K562 (cell line): Measurements from ENCODE around the gene DUS1L. TPM values are rescaled to one million over a fixed set of nuclear protein-coding genes. Genes with fewer than 3 reads are reported as not detected.

Source experiments
- DACH1 ChIP-seq: fragments of 450-650 bp; IDR thresholded peaks from 2 replicates; pipeline ENCODE4 v1.6.1; 2018; ENCODE audit not compliant: partially characterized antibody
- FOXA1 ChIP-seq: fragments of 450-650 bp; IDR thresholded peaks from 2 replicates; pipeline ENCODE4 v1.6.1; 2016; ENCODE audit warnings: mild to moderate bottlenecking, borderline replicate concordance
- GABPA ChIP-seq: fragments of 200-800 bp; sonication (Bioruptor generic); conservative IDR thresholded peaks from 2 replicates; pipeline ENCODE4 v1.6.1; 2016; ENCODE audit warnings: low read depth, missing genetic modification characterization, missing compliant biosample characterization
- GATAD2B ChIP-seq: fragments of 450-650 bp; IDR thresholded peaks from 2 replicates; pipeline ENCODE4 v1.6.1; 2017; ENCODE audit warnings: mild to moderate bottlenecking, borderline replicate concordance
- KLF6 ChIP-seq: fragments of 250-450 bp; sonication (Bioruptor Pico); IDR thresholded peaks from 2 replicates; pipeline ENCODE4 v1.4.0; 2020; ENCODE audit warnings: mild to moderate bottlenecking, moderate library complexity, borderline replicate concordance
- MEIS2 ChIP-seq: fragments of 450-650 bp; IDR thresholded peaks from 2 replicates; pipeline ENCODE4 v1.6.1; 2014; ENCODE audit warnings: mild to moderate bottlenecking; ENCODE audit not compliant: partially characterized antibody
- NFIC ChIP-seq: fragments of 450-650 bp; IDR thresholded peaks from 2 replicates; pipeline ENCODE4 v1.6.1; 2017; ENCODE audit warnings: mild to moderate bottlenecking, inconsistent platforms
- NFRKB ChIP-seq: fragments of 450-650 bp; IDR thresholded peaks from 2 replicates; pipeline ENCODE4 v1.6.1; 2016; ENCODE audit warnings: low read depth
- NR2C2 ChIP-seq, 2 experiments: fragments of 200-800 bp in 1 of 2; sonication (Bioruptor generic) in 1 of 2; sonication (generic) in 1 of 2; formaldehyde crosslinking in 1 of 2; IDR thresholded peaks; 2 replicates each; pipeline versions ENCODE4 v1.6.1 to v1.8.0; 2016 to 2022; ENCODE audit warnings: mild to moderate bottlenecking in 1 of 2, missing compliant biosample characterization in 1 of 2, missing genetic modification characterization in 1 of 2, missing genetic modification reagents in 1 of 2
- POLR2H ChIP-seq: IDR thresholded peaks from 2 replicates; pipeline ENCODE4 v1.6.1; 2016; ENCODE audit warnings: missing genetic modification characterization, low read depth, mild to moderate bottlenecking, control low read depth, missing compliant biosample characterization, moderate library complexity
- PTTG1 ChIP-seq: fragments of 450-650 bp; IDR thresholded peaks from 2 replicates; pipeline ENCODE4 v1.6.1; 2016; ENCODE audit warnings: low read depth, mild to moderate bottlenecking, missing genetic modification characterization, missing compliant biosample characterization
- RAD21 ChIP-seq, 2 experiments: fragments of 250-450 bp in 1 of 2; fragments of 450-650 bp in 1 of 2; sonication (Bioruptor Pico) in 1 of 2; formaldehyde crosslinking in 1 of 2; IDR thresholded peaks in 1 of 2; conservative IDR thresholded peaks in 1 of 2; 2 replicates each; pipeline versions ENCODE4 v1.4.0 to v1.8.0; 2020 to 2022; ENCODE audit warnings: mild to moderate bottlenecking in 2 of 2, moderate library complexity in 1 of 2
- RBM34 ChIP-seq: fragments of 200-400 bp; formaldehyde crosslinking; IDR thresholded peaks from 2 replicates; pipeline ENCODE4 v1.6.1; 2018; ENCODE audit warnings: low read length, borderline replicate concordance; ENCODE audit not compliant: insufficient read depth
- SIRT6 ChIP-seq: IDR thresholded peaks from one replicate; pipeline ENCODE4 v1.6.1; 2012; ENCODE audit warnings: low read depth, mild to moderate bottlenecking, control low read depth, inconsistent platforms, low read length, moderate library complexity
- SPI1 ChIP-seq: IDR thresholded peaks from 2 replicates; pipeline ENCODE4 v1.6.1; 2011; ENCODE audit warnings: low read depth, low read length, control low read depth, borderline replicate concordance
- SRSF9 ChIP-seq: fragments of 200-400 bp; formaldehyde crosslinking; IDR thresholded peaks from 2 replicates; pipeline ENCODE4 v1.6.1; 2017; ENCODE audit warnings: low read depth, low read length, borderline replicate concordance
- TOE1 ChIP-seq, 2 experiments: fragments of 450-650 bp in 1 of 2; sonication (generic) in 1 of 2; formaldehyde crosslinking in 1 of 2; IDR thresholded peaks; 2 replicates each; pipeline versions ENCODE4 v1.7.1 to v1.8.0; 2016 to 2022; ENCODE audit warnings: borderline replicate concordance in 2 of 2, mild to moderate bottlenecking in 2 of 2, antibody characterized with exemption in 1 of 2, inconsistent platforms in 1 of 2, low read depth in 1 of 2, missing genetic modification reagents in 1 of 2, moderate library complexity in 1 of 2
- ZFX ChIP-seq: sonication (generic); formaldehyde crosslinking; IDR thresholded peaks from 2 replicates; pipeline ENCODE4 v1.8.0; 2022; ENCODE audit warnings: mild to moderate bottlenecking, missing genetic modification reagents, moderate library complexity
- polyA plus RNA-seq, 8 experiments: library from polyadenylated mRNA; depleted of rRNA in 4 of 8; stranded (reverse) in 5 of 8; unstranded in 3 of 8; fragments of >200 nt; fragmentation: Nextera tagmentation in 2 of 8; fragmentation: Illumina TruSeq in 1 of 8; extraction: Ambion mirVana in 2 of 8; extraction: Trizol in 1 of 8; gene quantifications; 2 replicates each; pipeline versions ENCODE4 v1.2.1 to v1.2.3, GENCODE V29; 2011 to 2014; ENCODE audit warnings: inconsistent platforms in 1 of 8, missing spikeins in 1 of 8
- total RNA-seq, 7 experiments: library from RNA; depleted of rRNA in 6 of 7; stranded (reverse); fragments of >200 nt in 6 of 7; fragmentation: Illumina TruSeq in 2 of 7; extraction: Trizol in 2 of 7; gene quantifications; 2 replicates each; pipeline versions ENCODE4 v1.2.1 to v1.2.3, GENCODE V29; 2011 to 2021; ENCODE audit warnings: low replicate concordance in 1 of 7
- TF ChIP-seq, protein P1 (sequence below): fragments of 450-650 bp; IDR thresholded peaks from 2 replicates; pipeline ENCODE4 v1.6.1; 2016
- TF ChIP-seq, protein P2 (sequence below): fragments of 450-650 bp; IDR thresholded peaks from 2 replicates; pipeline ENCODE4 v1.6.1; 2016; ENCODE audit warnings: borderline replicate concordance
- TF ChIP-seq, protein P3 (sequence below): fragments of 200-800 bp; sonication (Bioruptor generic); IDR thresholded peaks from 2 replicates; pipeline ENCODE4 v1.6.1; 2017; ENCODE audit warnings: missing genetic modification characterization, missing compliant biosample characterization
- TF ChIP-seq, protein P4 (sequence below): fragments of 250-450 bp; sonication (Bioruptor Pico); IDR thresholded peaks from 2 replicates; pipeline ENCODE4 v1.8.0; 2021; ENCODE audit warnings: moderate library complexity, mild to moderate bottlenecking, inconsistent platforms

Gene DUS1L
- total and polyA plus RNA-seq, 9 of the 15 experiments (the other 6 are each of a cell fraction or from before 2014, with no cell fraction given), result 7.8 to 210 (median 83.9) TPM

DNA sequence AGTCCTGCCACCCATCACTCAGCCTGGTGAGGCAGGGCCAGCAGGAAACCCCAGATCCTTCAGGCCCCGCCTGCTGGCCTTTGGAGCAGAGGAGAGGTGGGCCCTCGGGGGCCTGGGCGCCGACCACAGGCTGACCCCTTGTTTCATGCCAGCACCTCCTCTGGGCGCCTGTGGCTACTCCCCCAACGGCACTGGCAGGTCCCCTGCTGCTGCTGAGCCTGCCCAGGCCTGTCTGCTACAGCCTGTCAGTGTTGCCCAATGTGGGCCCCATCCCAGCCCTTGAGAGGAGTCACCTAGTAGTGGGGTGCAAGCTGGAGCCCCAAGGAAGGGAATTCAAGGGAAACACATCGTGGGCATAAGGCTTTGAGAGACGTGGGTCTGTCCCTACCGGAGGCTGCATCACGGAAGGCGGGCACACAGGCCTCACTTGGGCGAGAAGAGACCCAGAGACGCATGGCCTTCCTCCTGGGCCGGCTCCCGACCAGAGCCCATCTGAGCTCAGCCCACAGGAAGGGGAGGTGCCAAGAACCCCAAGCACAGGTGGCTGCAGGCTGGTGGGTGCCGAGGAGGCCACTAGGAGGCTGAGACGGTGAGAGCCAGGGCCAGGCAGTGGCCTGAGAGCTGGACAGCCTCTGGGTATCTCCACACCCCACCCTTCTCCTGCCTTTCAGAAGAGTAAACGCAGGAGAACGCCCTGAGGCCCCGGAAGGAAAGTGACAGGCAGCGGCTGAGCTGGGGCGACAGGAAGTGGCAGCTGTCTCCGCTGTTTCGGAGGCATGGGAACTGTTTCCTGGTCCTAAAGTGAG lies 40.5 kb upstream of the DUS1L start (continued):
- TF ChIP-seq, protein P1, sequence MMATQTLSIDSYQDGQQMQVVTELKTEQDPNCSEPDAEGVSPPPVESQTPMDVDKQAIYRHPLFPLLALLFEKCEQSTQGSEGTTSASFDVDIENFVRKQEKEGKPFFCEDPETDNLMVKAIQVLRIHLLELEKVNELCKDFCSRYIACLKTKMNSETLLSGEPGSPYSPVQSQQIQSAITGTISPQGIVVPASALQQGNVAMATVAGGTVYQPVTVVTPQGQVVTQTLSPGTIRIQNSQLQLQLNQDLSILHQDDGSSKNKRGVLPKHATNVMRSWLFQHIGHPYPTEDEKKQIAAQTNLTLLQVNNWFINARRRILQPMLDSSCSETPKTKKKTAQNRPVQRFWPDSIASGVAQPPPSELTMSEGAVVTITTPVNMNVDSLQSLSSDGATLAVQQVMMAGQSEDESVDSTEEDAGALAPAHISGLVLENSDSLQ, result 0 out of 2 replicates have a peak, but pooled peaks have one; percentile 15
- TF ChIP-seq FOXA1, result no peak
- TF ChIP-seq TOE1 (IDR thresholded peaks at IDR 0.05; ENCODE audit: borderline replicate concordance), result no peak
- no peak for TF ChIP-seq TOE1 (CRISPR knock-in tag; IDR thresholded peaks at IDR 0.05; ENCODE audit: borderline replicate concordance, low read depth)
- no peak for TF ChIP-seq SIRT6
- TF ChIP-seq NR2C2 (CRISPR knock-in tag; IDR thresholded peaks at IDR 0.05), result no peak
- peak; percentile 52; the same call in 1 of the 2 replicates for TF ChIP-seq NR2C2 (tag; IDR thresholded peaks at IDR 0.05)
- no peak for TF ChIP-seq MEIS2
- no peak for TF ChIP-seq KLF6 (CRISPR knock-in tag)
- no peak for TF ChIP-seq PTTG1 (tag)
- no peak for TF ChIP-seq RBM34
- no peak for TF ChIP-seq DACH1
- TF ChIP-seq SRSF9, result no peak
- TF ChIP-seq ZFX (CRISPR knock-in tag), result 0 out of 2 replicates have a peak, but pooled peaks have one; percentile 12
- TF ChIP-seq NFRKB, result no peak
- TF ChIP-seq, protein P2, sequence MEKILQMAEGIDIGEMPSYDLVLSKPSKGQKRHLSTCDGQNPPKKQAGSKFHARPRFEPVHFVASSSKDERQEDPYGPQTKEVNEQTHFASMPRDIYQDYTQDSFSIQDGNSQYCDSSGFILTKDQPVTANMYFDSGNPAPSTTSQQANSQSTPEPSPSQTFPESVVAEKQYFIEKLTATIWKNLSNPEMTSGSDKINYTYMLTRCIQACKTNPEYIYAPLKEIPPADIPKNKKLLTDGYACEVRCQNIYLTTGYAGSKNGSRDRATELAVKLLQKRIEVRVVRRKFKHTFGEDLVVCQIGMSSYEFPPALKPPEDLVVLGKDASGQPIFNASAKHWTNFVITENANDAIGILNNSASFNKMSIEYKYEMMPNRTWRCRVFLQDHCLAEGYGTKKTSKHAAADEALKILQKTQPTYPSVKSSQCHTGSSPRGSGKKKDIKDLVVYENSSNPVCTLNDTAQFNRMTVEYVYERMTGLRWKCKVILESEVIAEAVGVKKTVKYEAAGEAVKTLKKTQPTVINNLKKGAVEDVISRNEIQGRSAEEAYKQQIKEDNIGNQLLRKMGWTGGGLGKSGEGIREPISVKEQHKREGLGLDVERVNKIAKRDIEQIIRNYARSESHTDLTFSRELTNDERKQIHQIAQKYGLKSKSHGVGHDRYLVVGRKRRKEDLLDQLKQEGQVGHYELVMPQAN, result no peak
- TF ChIP-seq, protein P3, sequence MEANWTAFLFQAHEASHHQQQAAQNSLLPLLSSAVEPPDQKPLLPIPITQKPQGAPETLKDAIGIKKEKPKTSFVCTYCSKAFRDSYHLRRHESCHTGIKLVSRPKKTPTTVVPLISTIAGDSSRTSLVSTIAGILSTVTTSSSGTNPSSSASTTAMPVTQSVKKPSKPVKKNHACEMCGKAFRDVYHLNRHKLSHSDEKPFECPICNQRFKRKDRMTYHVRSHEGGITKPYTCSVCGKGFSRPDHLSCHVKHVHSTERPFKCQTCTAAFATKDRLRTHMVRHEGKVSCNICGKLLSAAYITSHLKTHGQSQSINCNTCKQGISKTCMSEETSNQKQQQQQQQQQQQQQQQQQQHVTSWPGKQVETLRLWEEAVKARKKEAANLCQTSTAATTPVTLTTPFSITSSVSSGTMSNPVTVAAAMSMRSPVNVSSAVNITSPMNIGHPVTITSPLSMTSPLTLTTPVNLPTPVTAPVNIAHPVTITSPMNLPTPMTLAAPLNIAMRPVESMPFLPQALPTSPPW (CRISPR knock-in tag), result peak; percentile 51; the same call in 1 of the 2 replicates
- no peak for TF ChIP-seq SPI1
- TF ChIP-seq GATAD2B, result no peak
- no peak for TF ChIP-seq POLR2H (tag)
- TF ChIP-seq, protein P4, sequence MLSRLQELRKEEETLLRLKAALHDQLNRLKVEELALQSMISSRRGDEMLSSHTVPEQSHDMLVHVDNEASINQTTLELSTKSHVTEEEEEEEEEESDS (CRISPR knock-in tag), result no peak
- peak; percentile 84 for TF ChIP-seq GABPA (tag)
- peak; percentile 30 to 48; a peak in 2 of 4 replicates for TF ChIP-seq RAD21 (CRISPR knock-in tag; conservative IDR thresholded peaks at IDR 0.05 in 1 of 2, IDR thresholded peaks at IDR 0.05 in 1 of 2)
- TF ChIP-seq NFIC, result no peak
